ENCODE results near the gene MRPL3. TPM values are rescaled to one million over a fixed set of nuclear protein-coding genes. Genes with fewer than 3 reads are reported as not detected.

Gene MRPL3
- total and polyA plus RNA-seq, 2 donors from 2014 or later: 77.3 to 91.2 TPM

DNA sequence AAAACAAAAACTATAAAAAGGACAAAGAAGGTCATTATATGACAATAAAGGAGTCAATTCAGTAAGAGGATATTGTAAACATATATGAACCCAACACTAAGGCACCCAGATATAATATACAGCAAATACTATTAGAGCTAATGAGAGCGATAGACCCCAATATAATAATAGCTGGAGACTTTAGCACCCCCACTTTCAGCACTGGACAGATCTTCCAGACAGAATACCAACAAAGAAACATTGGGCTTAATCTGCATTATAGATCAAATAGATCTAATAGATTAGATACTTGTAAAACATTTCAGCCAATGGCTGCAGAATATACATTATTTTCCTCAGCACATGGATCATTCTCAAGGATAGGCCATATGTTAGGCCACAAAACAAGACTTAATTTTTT is 67.8 kb downstream of the MRPL3 start:
- no peak overlapping the region for H3K4me3 ChIP-seq (ENCODE audit: low read length in 3 of 3)
- H3K27ac ChIP-seq (ENCODE audit: low read depth in 2 of 2, low read length in 2 of 2): no peak overlapping the region
- no peaks in the 10 kb centered on the region for H3K36me3 ChIP-seq (ENCODE audit: control insufficient read depth in 2 of 3, insufficient read depth in 3 of 3, low read length in 3 of 3)
- no peak overlapping the region for H3K9ac ChIP-seq (ENCODE audit: low read length in 3 of 3)
- intact Hi-C loops (cut with DNase I): no loop called here
- H3K4me1 ChIP-seq (ENCODE audit: control insufficient read depth in 2 of 3, insufficient read depth in 2 of 3, low read depth in 1 of 3, low read length in 3 of 3): no peaks in the 10 kb centered on the region
- TF ChIP-seq, protein P1, sequence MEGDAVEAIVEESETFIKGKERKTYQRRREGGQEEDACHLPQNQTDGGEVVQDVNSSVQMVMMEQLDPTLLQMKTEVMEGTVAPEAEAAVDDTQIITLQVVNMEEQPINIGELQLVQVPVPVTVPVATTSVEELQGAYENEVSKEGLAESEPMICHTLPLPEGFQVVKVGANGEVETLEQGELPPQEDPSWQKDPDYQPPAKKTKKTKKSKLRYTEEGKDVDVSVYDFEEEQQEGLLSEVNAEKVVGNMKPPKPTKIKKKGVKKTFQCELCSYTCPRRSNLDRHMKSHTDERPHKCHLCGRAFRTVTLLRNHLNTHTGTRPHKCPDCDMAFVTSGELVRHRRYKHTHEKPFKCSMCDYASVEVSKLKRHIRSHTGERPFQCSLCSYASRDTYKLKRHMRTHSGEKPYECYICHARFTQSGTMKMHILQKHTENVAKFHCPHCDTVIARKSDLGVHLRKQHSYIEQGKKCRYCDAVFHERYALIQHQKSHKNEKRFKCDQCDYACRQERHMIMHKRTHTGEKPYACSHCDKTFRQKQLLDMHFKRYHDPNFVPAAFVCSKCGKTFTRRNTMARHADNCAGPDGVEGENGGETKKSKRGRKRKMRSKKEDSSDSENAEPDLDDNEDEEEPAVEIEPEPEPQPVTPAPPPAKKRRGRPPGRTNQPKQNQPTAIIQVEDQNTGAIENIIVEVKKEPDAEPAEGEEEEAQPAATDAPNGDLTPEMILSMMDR (IDR thresholded peaks at IDR 0.05; ENCODE audit: borderline replicate concordance, extremely low read depth, insufficient read depth): no peak
- no peaks in the 10 kb centered on the region for H3K27me3 ChIP-seq (ENCODE audit: control insufficient read depth, insufficient read depth, low read length)
- DNase-seq (no peak), FAIRE-seq (no peak)
- H3K9me3 ChIP-seq (ENCODE audit: control insufficient read depth in 2 of 3, insufficient read depth in 1 of 3, low read length in 3 of 3): no peaks in the 10 kb centered on the region

DNA sequence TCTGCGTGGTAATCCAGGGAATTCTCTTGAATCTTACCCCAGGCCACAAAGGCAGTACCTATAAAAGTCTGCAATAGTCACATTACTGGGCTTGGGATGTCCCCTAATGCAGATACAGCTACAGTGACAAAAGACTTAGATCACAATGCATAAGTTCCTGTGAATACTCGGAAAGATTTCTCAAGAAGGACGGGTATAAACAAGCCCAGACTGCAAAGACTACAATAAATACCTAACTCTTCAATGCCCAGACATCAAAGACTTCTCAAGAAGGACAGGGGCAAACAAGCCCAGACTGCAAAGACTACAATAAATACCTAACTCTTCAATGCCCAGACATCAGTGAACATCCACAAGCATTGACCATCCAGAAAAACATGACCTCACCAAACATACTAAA is 70.3 kb downstream of the MRPL3 start:
- no peak overlapping the region for H3K4me3 ChIP-seq (ENCODE audit: low read length in 3 of 3)
- no peak overlapping the region for H3K9ac ChIP-seq (ENCODE audit: low read length in 3 of 3)
- TF ChIP-seq, protein P1 (IDR thresholded peaks at IDR 0.05; ENCODE audit: borderline replicate concordance, extremely low read depth, insufficient read depth): no peak
- no peaks in the 10 kb centered on the region for H3K4me1 ChIP-seq (ENCODE audit: control insufficient read depth in 2 of 3, insufficient read depth in 2 of 3, low read depth in 1 of 3, low read length in 3 of 3)
- no peaks in the 10 kb centered on the region for H3K9me3 ChIP-seq (ENCODE audit: control insufficient read depth in 2 of 3, insufficient read depth in 1 of 3, low read length in 3 of 3)
- no peaks in the 10 kb centered on the region for H3K27me3 ChIP-seq (ENCODE audit: control insufficient read depth, insufficient read depth, low read length)
- DNase-seq: no peak
- H3K36me3 ChIP-seq (ENCODE audit: control insufficient read depth in 2 of 3, insufficient read depth in 3 of 3, low read length in 3 of 3): no peaks in the 10 kb centered on the region
- H3K27ac ChIP-seq (ENCODE audit: low read depth in 2 of 2, low read length in 2 of 2): no peak overlapping the region
- no peak for FAIRE-seq
- intact Hi-C loops (cut with DNase I): no loop called here

DNA sequence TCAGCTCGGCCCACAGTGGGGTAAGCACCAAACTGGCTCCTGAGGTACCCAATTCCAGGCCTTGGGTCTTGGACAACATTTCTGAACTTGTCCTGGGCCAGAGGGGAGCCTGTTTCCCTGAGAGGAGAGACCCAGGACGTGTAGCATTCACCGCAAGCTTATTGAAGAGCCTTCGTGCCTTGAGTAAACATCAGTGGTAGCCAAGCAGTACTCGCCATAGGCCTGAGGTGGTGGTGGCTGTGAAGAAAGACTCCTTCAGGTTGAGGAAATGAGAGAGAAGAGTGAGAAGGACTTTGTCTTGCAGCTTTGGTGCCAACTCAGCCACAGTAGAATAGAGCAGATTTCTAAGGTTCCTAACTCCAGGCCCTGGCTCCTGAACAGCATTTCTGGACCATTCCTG is 71.0 kb downstream of the MRPL3 start:
- intact Hi-C loops (cut with DNase I): no loop called here
- Histone ChIP-seq H3K4me3 (ENCODE audit: low read length in 3 of 3) (no peak overlapping the region), H3K9ac (ENCODE audit: low read length in 3 of 3) (no peak overlapping the region), H3K9me3 (ENCODE audit: control insufficient read depth in 2 of 3, insufficient read depth in 1 of 3, low read length in 3 of 3) (no peaks in the 10 kb centered on the region), H3K27me3 (ENCODE audit: control insufficient read depth, insufficient read depth, low read length) (no peaks in the 10 kb centered on the region), H3K4me1 (ENCODE audit: control insufficient read depth in 2 of 3, insufficient read depth in 2 of 3, low read depth in 1 of 3, low read length in 3 of 3) (no peaks in the 10 kb centered on the region), H3K27ac (ENCODE audit: low read depth in 2 of 2, low read length in 2 of 2) (no peak overlapping the region), H3K36me3 (ENCODE audit: control insufficient read depth in 2 of 3, insufficient read depth in 3 of 3, low read length in 3 of 3) (no peaks in the 10 kb centered on the region)
- TF ChIP-seq, protein P1 (IDR thresholded peaks at IDR 0.05; ENCODE audit: borderline replicate concordance, extremely low read depth, insufficient read depth): no peak
- DNase-seq: no peak
- FAIRE-seq: no peak

DNA sequence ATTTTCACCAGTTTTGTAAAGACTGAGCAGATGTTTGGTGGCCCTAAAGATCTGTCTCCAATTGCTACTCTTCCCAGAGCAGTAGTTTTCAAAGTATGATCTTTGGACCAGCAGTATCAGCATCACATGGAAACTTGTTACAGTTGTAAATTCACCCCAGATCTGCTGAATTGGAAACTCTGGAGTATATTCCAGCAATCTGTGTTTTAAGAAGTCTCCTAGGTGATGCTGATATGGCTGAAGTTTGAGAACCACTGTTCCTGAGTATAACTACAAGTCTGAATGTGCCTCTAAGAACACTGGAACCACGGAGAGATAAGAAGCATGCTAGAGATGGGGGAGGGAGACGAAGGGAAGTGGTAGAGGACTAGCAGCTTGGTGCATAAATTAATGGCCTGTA is 75.5 kb downstream of the MRPL3 start:
- H3K4me3 ChIP-seq (ENCODE audit: low read length in 3 of 3): no peak overlapping the region
- H3K9ac ChIP-seq (ENCODE audit: low read length in 3 of 3): no peak overlapping the region
- no peak for DNase-seq
- no peaks in the 10 kb centered on the region for H3K27me3 ChIP-seq (ENCODE audit: control insufficient read depth, insufficient read depth, low read length)
- H3K4me1 ChIP-seq (ENCODE audit: control insufficient read depth in 2 of 3, insufficient read depth in 2 of 3, low read depth in 1 of 3, low read length in 3 of 3): no peaks in the 10 kb centered on the region
- H3K27ac ChIP-seq (ENCODE audit: low read depth in 2 of 2, low read length in 2 of 2): no peak overlapping the region
- TF ChIP-seq, protein P1 (IDR thresholded peaks at IDR 0.05; ENCODE audit: borderline replicate concordance, extremely low read depth, insufficient read depth): no peak
- no peaks in the 10 kb centered on the region for H3K9me3 ChIP-seq (ENCODE audit: control insufficient read depth in 2 of 3, insufficient read depth in 1 of 3, low read length in 3 of 3)
- no peaks in the 10 kb centered on the region for H3K36me3 ChIP-seq (ENCODE audit: control insufficient read depth in 2 of 3, insufficient read depth in 3 of 3, low read length in 3 of 3)
- intact Hi-C loops (cut with DNase I): no loop called here
- FAIRE-seq: no peak

Measured in kidney (tissue), 14 donors.